HepG2 (cell line): Measurements from ENCODE around the gene GMEB2. TPM values are rescaled to one million over a fixed set of nuclear protein-coding genes. Genes with fewer than 3 reads are reported as not detected.
A peak's percentile ranks its signal among the peaks of the same experiment; 100 is the strongest.

Source experiments
- AKAP8 ChIP-seq: sonication (generic); formaldehyde crosslinking; IDR thresholded peaks from 2 replicates; pipeline ENCODE4 v1.5.1; 2020; ENCODE audit warnings: mild to moderate bottlenecking, missing genetic modification reagents
- CHCHD3 ChIP-seq: sonication (generic); formaldehyde crosslinking; IDR thresholded peaks from 2 replicates; pipeline ENCODE4 v1.8.0; 2022; ENCODE audit warnings: mild to moderate bottlenecking, missing genetic modification reagents, moderate library complexity
- FOXA3 ChIP-seq: IDR thresholded peaks from 2 replicates; pipeline ENCODE4 v1.6.1; 2016; ENCODE audit warnings: missing genetic modification reagents, missing compliant biosample characterization
- HIVEP1 ChIP-seq: sonication (generic); formaldehyde crosslinking; IDR thresholded peaks from 2 replicates; pipeline ENCODE4 v1.4.0; 2020; ENCODE audit warnings: mild to moderate bottlenecking, missing genetic modification reagents
- ISL2 ChIP-seq: sonication (generic); formaldehyde crosslinking; IDR thresholded peaks from 2 replicates; pipeline ENCODE4 v1.5.0; 2020; ENCODE audit warnings: missing genetic modification reagents
- MXD4 ChIP-seq: IDR thresholded peaks from 2 replicates; pipeline ENCODE4 v1.6.1; 2016; ENCODE audit warnings: mild to moderate bottlenecking, missing biosample characterization, missing genetic modification reagents
- NCOR1 ChIP-seq: fragments of 200-600 bp; sonication (generic); IDR thresholded peaks from 2 replicates; pipeline ENCODE4 v1.7.0; 2017; ENCODE audit warnings: antibody characterized with exemption, low read length, borderline replicate concordance
- PHB2 ChIP-seq: fragments of 450-650 bp; IDR thresholded peaks from 2 replicates; pipeline ENCODE4 v1.6.1; 2018; ENCODE audit not compliant: partially characterized antibody
- POLR2AphosphoS5 ChIP-seq: IDR thresholded peaks from 2 replicates; pipeline ENCODE4 v1.6.1; 2012; ENCODE audit warnings: low read depth, low read length
- REXO4 ChIP-seq: sonication (generic); formaldehyde crosslinking; IDR thresholded peaks from 2 replicates; pipeline ENCODE4 v1.8.0; 2022; ENCODE audit warnings: missing genetic modification reagents, mild to moderate bottlenecking, borderline replicate concordance
- RFX1 ChIP-seq: fragments of 450-650 bp; IDR thresholded peaks from 2 replicates; pipeline ENCODE4 v1.6.1; 2017
- SP4 ChIP-seq: sonication (generic); formaldehyde crosslinking; IDR thresholded peaks from 2 replicates; pipeline ENCODE4 v1.8.1; 2023; ENCODE audit warnings: mild to moderate bottlenecking, missing genetic modification reagents
- TGIF2 ChIP-seq: IDR thresholded peaks from 2 replicates; pipeline ENCODE4 v1.6.1; 2016; ENCODE audit warnings: control low read depth, missing compliant biosample characterization
- XBP1 ChIP-seq: sonication (generic); formaldehyde crosslinking; IDR thresholded peaks from 2 replicates; pipeline ENCODE4 v1.5.0; 2020; ENCODE audit warnings: missing genetic modification reagents
- ZKSCAN1 ChIP-seq: fragments of 150-350 bp; IDR thresholded peaks from 2 replicates; pipeline ENCODE4 v1.6.1; 2014; ENCODE audit warnings: low read length
- ZNF235 ChIP-seq: sonication (generic); formaldehyde crosslinking; IDR thresholded peaks from 2 replicates; pipeline ENCODE4 v1.8.1; 2023; ENCODE audit warnings: mild to moderate bottlenecking, missing genetic modification reagents, borderline replicate concordance
- ZNF496 ChIP-seq: sonication (generic); formaldehyde crosslinking; IDR thresholded peaks from 2 replicates; pipeline ENCODE4 v1.8.1; 2023; ENCODE audit warnings: mild to moderate bottlenecking, moderate library complexity, missing genetic modification reagents; ENCODE audit not compliant: insufficient replicate concordance
- ZNF609 ChIP-seq: sonication (generic); formaldehyde crosslinking; IDR thresholded peaks from 2 replicates; pipeline ENCODE4 v1.4.0; 2020; ENCODE audit warnings: mild to moderate bottlenecking, missing genetic modification reagents, borderline replicate concordance
- ZNF691 ChIP-seq: sonication (generic); formaldehyde crosslinking; IDR thresholded peaks from 2 replicates; pipeline ENCODE4 v1.4.0; 2020; ENCODE audit warnings: missing genetic modification reagents, low read depth, mild to moderate bottlenecking, borderline replicate concordance
- ZNF7 ChIP-seq: IDR thresholded peaks from 2 replicates; pipeline ENCODE4 v1.6.1; 2016; ENCODE audit warnings: missing biosample characterization, missing genetic modification reagents
- ZNF724P ChIP-seq: sonication (generic); formaldehyde crosslinking; IDR thresholded peaks from 2 replicates; pipeline ENCODE4 v1.8.0; 2022; ENCODE audit warnings: missing genetic modification reagents, borderline replicate concordance
- ZNF788 ChIP-seq: sonication (generic); formaldehyde crosslinking; IDR thresholded peaks from 2 replicates; pipeline ENCODE4 v1.5.0; 2020; ENCODE audit warnings: mild to moderate bottlenecking, missing genetic modification reagents, borderline replicate concordance
- ZSCAN25 ChIP-seq: sonication (generic); formaldehyde crosslinking; IDR thresholded peaks from 2 replicates; pipeline ENCODE4 v1.8.0; 2022; ENCODE audit warnings: mild to moderate bottlenecking, missing genetic modification reagents
- polyA plus RNA-seq, 8 experiments: library from polyadenylated mRNA; depleted of rRNA in 3 of 8; stranded (reverse) in 7 of 8; unstranded in 1 of 8; fragments of >200 nt; fragmentation: Illumina TruSeq in 4 of 8; extraction: Trizol in 4 of 8; gene quantifications; 2 replicates each; pipeline versions ENCODE4 v1.2.1 to v1.2.3, GENCODE V29; 2011 to 2016; ENCODE audit warnings: low read depth in 4 of 8, missing spikeins in 1 of 8, mixed read lengths in 1 of 8; ENCODE audit not compliant: insufficient read depth in 1 of 8
- total RNA-seq, 5 experiments: library from RNA; depleted of rRNA; stranded (reverse); fragments of >200 nt; fragmentation: Illumina TruSeq; extraction: Trizol; gene quantifications; 2 replicates each; pipeline ENCODE4 v1.2.3, GENCODE V29; 2016; ENCODE audit warnings: low read depth in 1 of 5
- TF ChIP-seq, protein P1 (sequence below): sonication (generic); formaldehyde crosslinking; IDR thresholded peaks from 2 replicates; pipeline ENCODE4 v1.4.0; 2020; ENCODE audit warnings: missing genetic modification reagents

GMEB2 gene
- total and polyA plus RNA-seq, 2 of the 13 experiments (the other 11 are each of a cell fraction or from before 2014, with no cell fraction given) = 10.6 to 12.4 TPM

- TF ChIP-seq AKAP8 = no peak
- TF ChIP-seq RFX1 = no peak
- TF ChIP-seq XBP1 (CRISPR knock-in tag) = no peak
- no peak for TF ChIP-seq ZNF788 (CRISPR knock-in tag)
- TF ChIP-seq POLR2AphosphoS5 = no peak
- no peak for TF ChIP-seq ZNF235 (CRISPR knock-in tag)
- TF ChIP-seq ZNF496 (CRISPR knock-in tag) = no peak
- no peak for TF ChIP-seq ZNF691 (CRISPR knock-in tag)
- no peak for TF ChIP-seq ZNF609 (CRISPR knock-in tag)
- peak; percentile 66; the same call in 1 of the 2 replicates for TF ChIP-seq ZSCAN25
- TF ChIP-seq FOXA3 = 0 out of 2 replicates have a peak, but pooled peaks have one; percentile 22
- no peak for TF ChIP-seq REXO4 (CRISPR knock-in tag)
- TF ChIP-seq SP4 (CRISPR knock-in tag) = no peak
- no peak for TF ChIP-seq TGIF2 (CRISPR knock-in tag)
- TF ChIP-seq NCOR1 = no peak
- TF ChIP-seq ZKSCAN1 = no peak
- TF ChIP-seq PHB2 = no peak
- no peak for TF ChIP-seq HIVEP1 (CRISPR knock-in tag)
- no peak for TF ChIP-seq ZNF724P (CRISPR knock-in tag)
- TF ChIP-seq ISL2 (CRISPR knock-in tag) = no peak
- no peak for TF ChIP-seq MXD4 (CRISPR knock-in tag)
- no peak for TF ChIP-seq CHCHD3 (CRISPR knock-in tag)
- no peak for TF ChIP-seq ZNF7 (CRISPR knock-in tag)
- TF ChIP-seq, protein P1, sequence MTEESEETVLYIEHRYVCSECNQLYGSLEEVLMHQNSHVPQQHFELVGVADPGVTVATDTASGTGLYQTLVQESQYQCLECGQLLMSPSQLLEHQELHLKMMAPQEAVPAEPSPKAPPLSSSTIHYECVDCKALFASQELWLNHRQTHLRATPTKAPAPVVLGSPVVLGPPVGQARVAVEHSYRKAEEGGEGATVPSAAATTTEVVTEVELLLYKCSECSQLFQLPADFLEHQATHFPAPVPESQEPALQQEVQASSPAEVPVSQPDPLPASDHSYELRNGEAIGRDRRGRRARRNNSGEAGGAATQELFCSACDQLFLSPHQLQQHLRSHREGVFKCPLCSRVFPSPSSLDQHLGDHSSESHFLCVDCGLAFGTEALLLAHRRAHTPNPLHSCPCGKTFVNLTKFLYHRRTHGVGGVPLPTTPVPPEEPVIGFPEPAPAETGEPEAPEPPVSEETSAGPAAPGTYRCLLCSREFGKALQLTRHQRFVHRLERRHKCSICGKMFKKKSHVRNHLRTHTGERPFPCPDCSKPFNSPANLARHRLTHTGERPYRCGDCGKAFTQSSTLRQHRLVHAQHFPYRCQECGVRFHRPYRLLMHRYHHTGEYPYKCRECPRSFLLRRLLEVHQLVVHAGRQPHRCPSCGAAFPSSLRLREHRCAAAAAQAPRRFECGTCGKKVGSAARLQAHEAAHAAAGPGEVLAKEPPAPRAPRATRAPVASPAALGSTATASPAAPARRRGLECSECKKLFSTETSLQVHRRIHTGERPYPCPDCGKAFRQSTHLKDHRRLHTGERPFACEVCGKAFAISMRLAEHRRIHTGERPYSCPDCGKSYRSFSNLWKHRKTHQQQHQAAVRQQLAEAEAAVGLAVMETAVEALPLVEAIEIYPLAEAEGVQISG (CRISPR knock-in tag) = no peak
These were observed 48.5 kb downstream of the GMEB2 start (continued) for GRCh38 chr20:63578224-63579016.
